HG03196 (cell line): ENCODE results near the gene WNT6.

Experiments
- ATAC-seq: cut with Tn5 transposase; IDR thresholded peaks from one replicate; pipeline ENCODE4 v1.9.1; 2021; ENCODE audit not compliant: unreplicated experiment

WNT6 gene

DNA sequence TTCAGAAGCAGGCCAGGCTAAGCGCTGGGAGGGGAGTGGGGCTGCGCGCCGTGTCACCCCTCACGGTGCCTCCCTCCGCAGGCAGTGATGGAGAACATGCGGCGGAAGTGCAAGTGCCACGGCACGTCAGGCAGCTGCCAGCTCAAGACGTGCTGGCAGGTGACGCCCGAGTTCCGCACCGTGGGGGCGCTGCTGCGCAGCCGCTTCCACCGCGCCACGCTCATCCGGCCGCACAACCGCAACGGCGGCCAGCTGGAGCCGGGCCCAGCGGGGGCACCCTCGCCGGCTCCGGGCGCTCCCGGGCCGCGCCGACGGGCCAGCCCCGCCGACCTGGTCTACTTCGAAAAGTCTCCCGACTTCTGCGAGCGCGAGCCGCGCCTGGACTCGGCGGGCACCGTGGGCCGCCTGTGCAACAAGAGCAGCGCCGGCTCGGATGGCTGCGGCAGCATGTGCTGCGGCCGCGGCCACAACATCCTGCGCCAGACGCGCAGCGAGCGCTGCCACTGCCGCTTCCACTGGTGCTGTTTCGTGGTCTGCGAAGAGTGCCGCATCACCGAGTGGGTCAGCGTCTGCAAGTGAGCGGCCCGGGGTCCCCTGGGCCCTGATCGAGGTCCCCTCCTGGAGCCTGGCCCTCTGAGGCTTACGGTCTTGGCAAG lies 33.2 kb downstream of the WNT6 start:
- peak; percentile 39 for ATAC-seq

DNA sequence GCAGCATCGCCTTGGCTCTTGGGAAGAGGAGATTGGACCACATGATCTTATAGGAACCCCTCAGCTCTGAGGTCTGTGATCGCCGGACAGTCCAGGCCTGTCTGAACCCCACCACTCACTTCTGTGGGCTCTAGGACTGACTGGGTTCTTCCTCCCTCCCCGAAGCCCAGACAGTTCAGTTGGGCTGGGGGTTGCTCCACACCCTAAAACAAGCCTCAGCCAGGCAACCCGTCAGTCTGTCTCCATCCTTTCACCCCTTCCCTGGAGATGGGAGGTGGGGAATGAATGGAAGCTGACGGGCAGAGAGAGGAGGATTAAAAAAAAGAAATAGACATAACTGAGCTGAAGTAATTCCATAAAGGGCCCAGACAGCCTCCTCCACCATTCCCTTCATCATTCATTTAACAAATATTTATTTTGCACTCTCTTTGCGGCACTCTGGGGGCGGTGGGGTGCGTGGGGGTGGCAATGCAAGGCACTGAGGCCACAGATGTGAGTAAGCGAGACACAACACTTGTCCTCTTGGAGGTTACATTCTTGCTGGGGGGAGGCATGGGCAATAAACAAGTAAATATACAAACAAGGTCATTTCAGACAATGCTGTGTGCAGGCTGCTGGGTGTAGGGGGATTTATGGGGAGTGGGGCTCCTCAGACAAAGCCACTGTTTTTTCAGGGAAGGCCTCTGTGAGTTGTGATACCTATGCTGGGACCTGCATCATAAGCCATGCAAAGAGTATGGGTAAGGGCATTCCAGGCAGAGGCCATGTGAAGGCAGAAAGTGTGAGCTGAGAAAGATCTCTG lies 33.9 kb downstream of the WNT6 start:
- ATAC-seq: no peak

DNA sequence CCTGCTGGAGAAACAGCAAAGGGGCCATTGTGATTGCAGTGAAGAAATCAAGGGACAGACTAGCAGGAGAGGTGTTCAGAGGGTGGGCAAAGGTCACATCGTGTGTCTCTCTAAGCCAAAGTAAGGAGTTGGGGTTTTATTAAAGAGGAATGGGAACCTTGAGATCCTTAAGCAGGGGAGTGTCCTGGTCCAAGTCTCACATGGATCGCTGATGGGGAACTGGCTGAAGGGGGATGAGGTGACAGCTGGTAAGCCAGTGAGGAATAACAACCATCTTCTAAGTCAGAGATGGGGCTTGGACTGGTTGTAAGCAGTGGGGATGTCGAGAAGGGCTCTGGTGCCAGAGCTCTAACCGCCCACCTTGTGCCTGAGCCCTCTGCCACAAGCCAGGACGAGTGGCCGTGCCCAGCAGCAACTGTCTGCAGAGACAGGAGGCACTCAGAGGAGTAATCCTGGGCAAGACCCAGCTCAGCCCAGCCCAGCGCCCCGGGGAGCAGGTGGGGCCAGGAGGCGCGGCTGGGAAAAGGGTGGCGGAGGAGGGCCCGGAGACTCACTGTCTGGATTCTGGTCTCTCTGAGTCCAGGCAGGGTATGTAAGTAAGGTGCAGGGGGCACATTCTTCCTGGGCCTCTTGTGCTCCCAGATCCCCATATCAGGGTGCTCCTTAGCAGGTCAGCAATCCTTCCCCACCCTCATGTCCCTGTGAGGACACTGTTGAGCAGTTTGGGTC lies 34.7 kb downstream of the WNT6 start:
- no peak for ATAC-seq

DNA sequence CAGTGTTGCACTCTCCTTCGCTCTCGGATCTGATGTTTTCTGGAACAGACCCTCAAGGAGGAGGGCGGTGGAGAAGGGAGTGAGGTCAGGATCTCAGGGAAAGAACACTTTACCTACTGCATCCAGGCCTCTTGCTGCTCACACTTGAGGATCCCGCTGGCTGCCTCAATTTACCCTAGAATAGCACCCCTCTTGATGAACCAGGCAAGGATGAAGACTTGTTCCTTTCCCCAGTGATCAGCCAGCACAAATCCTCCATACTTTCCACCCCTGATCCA lies 35.2 kb downstream of the WNT6 start:
- no peak for ATAC-seq

DNA sequence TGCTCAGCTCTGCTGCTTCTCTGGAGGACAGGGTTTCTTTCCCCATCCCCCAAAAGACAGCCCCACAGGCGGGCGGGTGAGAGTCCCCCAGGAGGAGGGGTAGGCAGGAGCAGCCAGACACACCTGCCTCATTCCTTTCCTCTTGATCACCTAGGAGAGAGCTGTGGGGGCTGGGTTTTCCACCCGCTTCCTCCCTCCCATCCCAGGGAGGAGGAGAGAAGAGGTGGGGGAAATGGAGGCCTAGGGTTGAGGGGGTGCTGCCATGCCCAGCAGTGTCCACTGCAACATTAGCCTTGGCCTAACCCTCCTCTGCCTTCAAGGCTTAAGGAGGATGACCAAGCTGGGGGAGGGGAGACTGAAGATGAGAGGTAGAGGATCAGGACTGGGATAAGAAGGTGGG lies 35.7 kb downstream of the WNT6 start:
- no peak for ATAC-seq

DNA sequence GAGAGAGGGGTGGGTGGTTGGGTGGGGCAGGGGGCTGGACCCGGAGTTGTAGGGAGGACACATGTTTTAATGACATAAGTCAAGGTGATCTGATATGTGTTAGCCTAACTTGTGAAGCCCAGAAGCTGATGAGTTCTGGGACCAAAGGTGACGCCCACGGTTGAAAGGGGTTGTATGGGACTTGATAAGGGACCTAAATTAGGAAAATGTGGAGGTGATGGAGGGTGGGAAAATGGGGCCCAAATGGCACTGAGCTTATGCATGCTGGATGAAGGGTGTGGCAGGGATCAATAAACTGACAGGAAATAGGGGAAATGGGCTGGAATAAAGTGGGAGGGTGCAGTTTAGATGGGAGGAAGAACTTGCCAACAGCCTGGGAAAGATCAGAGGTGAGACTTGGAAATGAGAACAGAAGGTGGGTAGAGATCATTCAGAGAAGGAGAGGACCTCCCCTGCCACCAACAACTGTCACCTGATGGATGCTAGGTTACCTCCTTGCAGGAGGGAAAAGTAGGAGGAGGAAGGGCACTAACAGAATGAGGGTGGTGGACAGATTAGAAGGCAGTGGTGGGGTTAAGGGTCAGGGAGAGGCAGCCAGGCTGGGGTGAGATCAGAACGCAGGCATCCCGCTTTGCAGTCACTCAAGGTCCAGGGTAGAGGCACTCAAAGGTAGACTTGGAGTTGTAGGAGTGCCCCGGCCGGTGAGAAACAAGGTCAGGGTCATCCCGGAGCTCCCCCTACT lies 36.3 kb downstream of the WNT6 start:
- ATAC-seq: peak; percentile 15

DNA sequence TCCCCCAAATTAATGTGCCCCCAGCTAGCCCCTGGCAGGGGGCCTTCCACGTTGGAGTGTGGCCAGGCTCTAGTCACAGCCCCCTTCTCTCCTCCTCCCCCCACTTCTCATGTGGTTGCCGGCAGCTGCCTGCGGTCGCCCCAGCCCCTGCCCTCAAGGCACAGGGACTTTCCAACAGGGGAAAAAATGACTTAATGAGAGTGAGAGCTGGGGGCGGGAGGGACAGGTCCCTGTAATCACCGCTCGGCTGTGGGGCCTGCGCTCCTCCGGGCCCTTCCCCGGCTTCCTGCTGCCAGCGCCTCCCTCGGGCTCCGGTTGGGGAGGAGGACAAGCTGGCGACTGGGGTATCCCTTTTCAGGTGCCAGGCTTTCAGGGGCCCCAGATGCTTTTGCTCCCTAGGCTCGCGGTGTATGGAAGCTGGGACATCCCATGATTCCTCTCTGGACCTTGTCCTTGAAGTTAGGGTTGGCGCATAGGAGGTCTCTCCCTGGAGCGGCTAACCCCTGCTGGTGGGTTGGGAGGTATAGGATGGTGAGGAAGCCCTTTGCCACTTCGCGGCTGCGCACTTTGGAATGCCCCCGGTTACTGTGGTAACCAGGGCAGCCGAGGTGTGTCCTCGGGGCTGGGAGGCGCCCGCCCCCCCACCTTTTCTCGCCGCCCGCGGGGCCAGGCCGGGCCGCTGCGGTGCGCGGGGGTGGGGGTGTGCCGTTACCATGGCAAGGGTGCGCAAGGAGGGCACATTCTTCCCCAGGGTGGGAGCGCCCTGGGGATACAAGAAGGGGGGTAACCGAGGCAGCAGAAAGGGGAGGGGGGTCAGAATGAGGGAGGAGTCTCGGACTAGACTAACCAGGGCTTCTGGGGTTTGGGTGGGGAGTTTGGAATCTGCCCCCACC lies 37.1 kb downstream of the WNT6 start:
- peak; percentile 53 for ATAC-seq

DNA sequence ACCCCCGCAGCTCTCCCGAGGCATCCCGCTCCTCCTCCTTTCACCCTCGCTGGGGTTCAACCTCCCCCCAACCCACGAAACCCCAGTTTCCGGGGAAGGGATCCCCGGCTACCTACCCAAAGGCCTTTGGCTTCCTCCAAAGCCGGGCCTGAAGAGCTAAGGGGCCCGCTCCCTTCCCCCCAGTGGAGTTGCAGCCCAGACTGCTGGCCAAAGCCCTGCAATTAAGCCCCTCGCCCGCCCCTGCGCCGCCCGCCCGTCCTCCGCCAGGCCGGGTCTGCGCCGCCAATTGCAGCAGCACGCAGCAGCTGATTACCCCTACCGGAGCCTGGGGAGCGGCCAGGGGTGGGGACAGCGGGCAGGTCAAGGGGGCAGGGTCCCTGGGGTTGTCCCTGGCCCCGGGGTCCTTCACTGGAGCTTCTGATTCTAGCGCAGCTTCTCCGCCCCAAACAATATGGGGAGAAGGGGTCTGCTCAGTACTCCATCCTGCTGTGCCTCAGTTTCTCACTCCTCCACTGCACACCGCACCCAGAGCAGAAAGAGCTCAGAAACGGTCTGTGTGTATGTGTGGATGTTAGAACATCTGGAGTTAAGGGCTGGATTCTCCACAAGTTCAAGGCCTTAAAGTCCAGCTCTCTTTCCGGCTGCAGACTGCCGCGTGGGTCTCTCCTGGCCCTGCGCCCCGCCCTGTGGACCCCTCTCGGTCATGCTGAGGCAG lies 37.9 kb downstream of the WNT6 start:
- ATAC-seq: peak; percentile 1

DNA sequence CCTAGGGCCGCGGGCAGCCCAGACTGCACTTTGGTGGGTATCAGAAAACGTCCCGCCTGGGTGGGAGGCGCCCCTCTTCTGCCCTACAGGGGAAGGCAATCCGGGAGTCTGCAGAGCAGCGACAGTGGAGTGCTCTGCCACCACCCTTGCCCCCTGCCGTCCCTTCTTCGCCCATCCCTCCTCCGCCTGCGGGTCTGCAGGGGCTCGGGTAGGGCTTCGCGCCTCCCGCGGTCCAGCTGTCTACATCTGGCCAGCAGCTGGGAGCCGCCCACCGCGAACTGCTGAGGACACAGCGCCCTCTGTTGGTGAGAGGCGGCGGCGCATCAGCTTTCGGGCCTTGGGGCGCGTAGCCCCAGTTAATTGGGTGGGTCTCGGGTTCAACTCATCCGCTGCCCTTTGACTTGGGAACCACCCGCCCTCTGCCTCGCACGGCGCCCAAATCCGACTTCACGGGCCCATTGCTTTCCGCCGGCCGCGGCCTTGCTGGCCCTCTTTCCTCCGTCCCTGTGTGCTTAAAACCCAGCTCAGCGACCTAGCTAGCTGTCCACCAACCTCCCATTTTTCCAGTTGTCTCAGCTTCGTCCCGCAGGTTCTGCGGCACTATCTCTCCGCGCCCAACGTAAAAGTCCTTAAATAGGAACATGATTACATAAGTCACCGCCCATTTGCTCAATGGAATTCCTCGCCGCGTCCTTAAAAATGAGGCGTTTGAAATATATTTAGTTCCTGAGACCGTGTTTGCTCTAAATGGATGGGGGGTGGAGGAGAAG lies 38.7 kb downstream of the WNT6 start:
- peak; percentile 34 for ATAC-seq

DNA sequence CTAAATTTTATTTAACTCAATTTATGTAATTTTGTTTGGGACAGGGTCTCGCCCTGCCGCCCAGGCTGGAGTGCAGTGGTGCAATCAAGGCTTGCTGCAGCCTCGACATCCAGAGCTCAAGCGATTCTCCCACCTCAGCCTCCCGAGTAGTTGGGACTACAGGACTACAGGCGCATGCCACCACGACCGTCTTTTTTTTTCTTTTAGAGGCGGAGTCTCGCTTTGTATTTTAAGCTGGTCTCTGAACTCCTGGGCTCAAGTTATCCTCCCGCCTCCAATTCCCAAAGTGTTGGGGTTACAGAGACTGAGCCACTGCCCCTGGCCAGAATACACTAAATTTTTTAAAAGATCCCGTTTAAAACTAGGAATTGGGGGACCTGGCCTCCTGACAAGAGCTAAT lies 39.5 kb downstream of the WNT6 start:
- no peak for ATAC-seq

DNA sequence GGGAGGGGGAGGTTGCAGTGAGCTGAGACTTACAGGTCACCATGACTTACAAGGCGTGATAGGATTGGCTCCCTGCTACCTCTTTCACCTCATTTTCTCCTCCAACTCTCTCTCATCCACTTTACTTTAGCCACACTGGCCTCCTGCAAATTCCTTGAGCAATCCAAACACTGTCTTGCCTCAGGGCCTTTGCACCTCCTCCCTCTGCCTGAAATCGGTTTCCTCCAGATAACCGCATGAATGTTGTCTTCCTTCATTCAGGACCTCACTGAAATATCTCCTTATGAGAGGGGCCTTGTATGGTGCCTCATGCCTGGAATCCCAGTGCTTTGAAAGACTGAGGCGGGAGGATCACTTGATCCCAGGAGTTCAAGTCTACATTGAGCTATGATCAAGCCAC lies 42.8 kb downstream of the WNT6 start:
- ATAC-seq: no peak

DNA sequence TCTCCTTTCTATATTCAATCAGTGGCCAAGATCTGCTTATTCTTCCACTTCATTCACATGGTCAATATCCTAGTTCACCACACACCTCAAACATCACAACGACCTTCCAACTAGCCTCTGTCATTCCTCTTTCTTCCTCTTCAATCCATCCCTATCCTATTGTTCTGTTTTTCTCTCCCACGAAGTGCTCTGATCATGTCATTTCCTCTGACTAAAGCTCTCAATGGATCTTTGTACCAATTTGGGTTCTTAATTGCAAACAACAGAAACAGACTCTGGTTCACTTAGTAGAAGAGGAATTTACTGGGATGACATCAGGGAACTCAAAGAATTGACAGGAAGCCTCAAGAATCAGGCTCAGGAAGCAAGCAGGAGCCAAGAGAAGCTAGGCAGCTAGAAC lies 44.6 kb downstream of the WNT6 start:
- no peak for ATAC-seq

DNA sequence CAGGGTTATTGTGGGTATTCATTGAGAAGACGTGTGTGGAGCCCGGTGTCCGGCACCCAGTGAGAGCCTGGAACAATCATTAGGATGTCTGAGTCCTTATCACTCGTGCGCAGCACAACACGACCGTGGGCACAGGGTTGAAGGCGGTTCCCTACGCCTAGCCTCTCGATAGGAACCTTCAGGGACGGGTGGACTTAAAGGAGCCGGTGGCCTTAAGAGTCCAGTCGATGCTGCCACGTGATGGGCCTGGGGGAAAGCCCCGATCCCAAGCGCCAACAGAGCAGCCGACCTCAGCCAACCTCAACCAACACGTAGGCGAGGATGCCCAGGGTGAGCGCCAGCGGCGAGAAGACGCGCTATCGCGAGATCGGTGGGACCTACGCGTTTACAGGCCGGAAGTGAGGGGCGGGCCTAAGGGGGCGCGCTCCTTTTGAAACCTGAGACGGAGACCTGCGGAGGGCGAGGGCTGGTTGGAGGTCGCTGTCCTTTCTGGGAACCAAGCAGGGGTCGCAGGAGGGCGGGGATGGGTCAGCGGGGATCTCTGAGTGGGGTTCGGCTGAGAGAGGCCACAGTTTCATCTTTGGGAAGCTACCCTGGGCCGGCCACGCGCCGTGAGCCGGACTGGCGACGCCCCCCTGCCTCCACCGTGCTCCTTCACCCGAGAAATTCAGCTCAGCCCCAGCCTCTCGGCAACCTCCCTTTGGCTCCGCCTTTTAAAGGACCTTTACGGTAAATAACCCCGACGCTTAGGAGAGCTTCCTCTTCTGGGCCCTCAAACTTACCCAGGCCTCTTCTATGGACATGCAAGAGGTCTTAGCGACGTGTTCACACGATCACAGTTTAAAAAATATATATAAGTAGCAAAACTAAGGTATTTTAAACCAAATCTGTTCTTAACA lies 49.4 kb downstream of the WNT6 start:
- ATAC-seq: peak; percentile 93

DNA sequence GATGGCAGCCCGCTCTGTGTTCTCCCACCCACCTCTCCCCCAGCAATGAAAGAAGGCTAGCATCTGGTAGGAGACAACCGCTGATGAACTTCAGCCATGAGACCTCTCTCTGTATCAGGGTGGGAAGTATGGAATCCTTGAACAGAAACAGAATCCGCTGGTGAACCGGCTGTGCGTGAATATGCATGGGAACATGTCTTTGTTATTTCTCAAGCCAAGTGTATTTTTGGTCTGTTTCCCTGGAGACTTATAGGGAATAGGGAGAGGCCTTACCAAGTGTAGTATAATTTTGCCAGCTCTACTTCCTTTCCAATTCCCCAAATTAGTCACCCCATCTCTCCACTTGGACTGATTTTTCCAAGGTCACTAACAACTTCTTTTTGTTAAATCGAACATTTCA lies 51.1 kb downstream of the WNT6 start:
- no peak for ATAC-seq

DNA sequence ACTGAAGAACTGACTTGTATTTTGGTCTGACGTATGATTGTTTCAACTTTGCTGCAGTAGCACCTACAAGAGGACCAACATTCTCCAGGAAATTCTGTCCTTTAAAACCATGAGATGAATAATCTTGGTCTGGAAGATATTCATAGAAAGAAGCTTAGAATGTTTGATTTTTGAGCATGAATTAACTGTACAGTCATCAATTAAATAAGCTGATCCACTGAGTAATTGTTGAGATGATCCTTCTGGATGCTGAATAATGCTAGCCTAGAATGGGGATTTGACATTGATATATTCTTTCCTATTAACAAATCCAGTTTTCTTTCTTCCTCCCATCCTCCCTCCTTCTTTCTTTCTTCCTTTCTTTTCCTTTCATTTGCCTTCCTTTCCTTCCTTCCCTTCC lies 60.9 kb downstream of the WNT6 start:
- no peak for ATAC-seq
